H1 (cell line): ENCODE measurements around the gene BPIFA2.

Experiments used
- BRCA1 ChIP-seq: IDR thresholded peaks from 2 replicates; pipeline ENCODE4 v1.6.1; 2012; ENCODE audit warnings: low read depth, low read length, improper control_type of control experiment
- CTCF ChIP-seq, 3 experiments: IDR thresholded peaks; 1 replicate in 2 of 3; 2 replicates in 1 of 3; pipeline versions ENCODE4 v1.5.1 to v1.6.1; 2011; ENCODE audit warnings: low read length in 3 of 3, mild to moderate bottlenecking in 3 of 3, inconsistent platforms in 2 of 3, low read depth in 1 of 3, moderate library complexity in 1 of 3; ENCODE audit not compliant: insufficient read depth in 1 of 3; ENCODE audit errors: control extremely low read depth in 1 of 3
- EP300 ChIP-seq, 2 experiments: IDR thresholded peaks; 1 replicate in 1 of 2; 2 replicates in 1 of 2; pipeline ENCODE4 v1.6.1; 2011 to 2012; ENCODE audit warnings: low read depth in 2 of 2, low read length in 2 of 2, mild to moderate bottlenecking in 2 of 2, borderline replicate concordance in 1 of 2, inconsistent platforms in 1 of 2, moderate library complexity in 1 of 2
- NANOG ChIP-seq: IDR thresholded peaks from 2 replicates; pipeline ENCODE4 v1.6.1; 2011; ENCODE audit warnings: low read length, low read depth, mild to moderate bottlenecking, inconsistent platforms; ENCODE audit not compliant: insufficient read depth, poor library complexity, severe bottlenecking
- POLR2A ChIP-seq, 2 experiments: IDR thresholded peaks; 1 replicate in 1 of 2; 2 replicates in 1 of 2; pipeline ENCODE4 v1.6.1; 2011; ENCODE audit warnings: low read depth in 2 of 2, low read length in 2 of 2, mild to moderate bottlenecking in 2 of 2; ENCODE audit errors: control extremely low read depth in 1 of 2
- POLR2AphosphoS5 ChIP-seq: IDR thresholded peaks from 2 replicates; pipeline ENCODE4 v1.6.1; 2011; ENCODE audit warnings: low read depth, low read length
- SIRT6 ChIP-seq: IDR thresholded peaks from one replicate; pipeline ENCODE4 v1.7.1; 2012; ENCODE audit warnings: low read length, inconsistent platforms
- TBP ChIP-seq: IDR thresholded peaks from 2 replicates; pipeline ENCODE4 v1.6.1; 2011; ENCODE audit warnings: low read depth, low read length, improper control_type of control experiment
- TF ChIP-seq, protein P1 (sequence below): IDR thresholded peaks from 2 replicates; pipeline ENCODE4 v1.6.1; 2012; ENCODE audit warnings: low read length, inconsistent platforms
- TF ChIP-seq, protein P2 (sequence below): IDR thresholded peaks from 2 replicates; pipeline ENCODE4 v1.6.1; 2012; ENCODE audit warnings: inconsistent platforms

DNA sequence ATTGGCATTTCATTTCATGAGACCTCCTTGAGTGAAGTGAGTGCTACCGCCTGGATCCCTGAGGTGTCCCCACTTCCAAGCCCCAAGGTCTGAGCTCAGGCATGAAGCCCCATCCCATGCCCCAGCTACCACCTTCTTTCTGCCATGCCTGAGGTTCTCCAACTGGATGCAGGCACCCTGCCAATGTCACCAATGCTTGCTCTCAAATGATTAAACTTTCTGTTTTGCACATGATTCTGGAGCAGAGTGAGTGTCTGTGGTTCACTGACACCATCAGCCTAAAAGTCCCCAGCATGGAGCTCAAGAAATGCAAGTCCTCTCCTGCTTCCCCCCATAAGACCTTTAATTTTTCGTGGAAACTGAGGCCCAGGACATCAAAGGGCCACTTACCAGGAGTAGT is 43.7 kb upstream of the BPIFA2 start:
- no peak for TF ChIP-seq SIRT6
- no peak for TF ChIP-seq POLR2A (IDR thresholded peaks at IDR 0.05; ENCODE audit: control extremely low read depth in 1 of 2, low read depth in 2 of 2, low read length in 2 of 2)
- no peak for TF ChIP-seq EP300 (IDR thresholded peaks at IDR 0.05; ENCODE audit: borderline replicate concordance in 1 of 2, low read depth in 2 of 2, low read length in 2 of 2)
- TF ChIP-seq POLR2AphosphoS5 = no peak
- no peak for TF ChIP-seq CTCF (IDR thresholded peaks at IDR 0.05; ENCODE audit: control extremely low read depth in 1 of 3, insufficient read depth in 1 of 3, low read depth in 1 of 3, low read length in 3 of 3)
- TF ChIP-seq, protein P1, sequence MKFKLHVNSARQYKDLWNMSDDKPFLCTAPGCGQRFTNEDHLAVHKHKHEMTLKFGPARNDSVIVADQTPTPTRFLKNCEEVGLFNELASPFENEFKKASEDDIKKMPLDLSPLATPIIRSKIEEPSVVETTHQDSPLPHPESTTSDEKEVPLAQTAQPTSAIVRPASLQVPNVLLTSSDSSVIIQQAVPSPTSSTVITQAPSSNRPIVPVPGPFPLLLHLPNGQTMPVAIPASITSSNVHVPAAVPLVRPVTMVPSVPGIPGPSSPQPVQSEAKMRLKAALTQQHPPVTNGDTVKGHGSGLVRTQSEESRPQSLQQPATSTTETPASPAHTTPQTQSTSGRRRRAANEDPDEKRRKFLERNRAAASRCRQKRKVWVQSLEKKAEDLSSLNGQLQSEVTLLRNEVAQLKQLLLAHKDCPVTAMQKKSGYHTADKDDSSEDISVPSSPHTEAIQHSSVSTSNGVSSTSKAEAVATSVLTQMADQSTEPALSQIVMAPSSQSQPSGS = no peak
- no peak for TF ChIP-seq BRCA1
- TF ChIP-seq NANOG = no peak
- TF ChIP-seq TBP = no peak
- TF ChIP-seq, protein P2, sequence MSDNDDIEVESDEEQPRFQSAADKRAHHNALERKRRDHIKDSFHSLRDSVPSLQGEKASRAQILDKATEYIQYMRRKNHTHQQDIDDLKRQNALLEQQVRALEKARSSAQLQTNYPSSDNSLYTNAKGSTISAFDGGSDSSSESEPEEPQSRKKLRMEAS = no peak
